GM10847 (cell line): ENCODE results near the gene ST8SIA6.

Source experiments
- POLR2A ChIP-seq: IDR thresholded peaks from 2 replicates; pipeline ENCODE4 v1.6.1; 2011; ENCODE audit not compliant: insufficient read length; ENCODE audit errors: extremely low read depth

The ST8SIA6 gene

DNA sequence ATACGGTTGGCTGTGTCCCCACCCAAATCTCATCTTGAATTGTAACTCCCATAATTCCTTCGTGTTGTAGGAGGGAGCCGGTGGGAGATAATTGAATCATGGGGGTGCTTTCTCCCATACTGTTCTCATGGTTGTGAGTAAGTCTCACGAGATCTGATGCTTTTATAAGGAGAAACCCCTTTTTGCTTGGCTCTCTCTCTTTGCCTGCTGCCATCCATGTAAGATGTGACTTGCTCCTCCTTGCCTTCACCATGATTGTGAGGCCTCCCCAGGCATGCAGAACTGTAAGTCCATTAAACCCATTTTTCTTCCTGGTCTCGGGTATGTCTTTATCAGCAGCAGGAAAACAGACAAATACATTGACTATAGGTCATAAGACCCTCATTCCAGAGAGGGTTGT, 15.9 kb upstream of the ST8SIA6 start:
- TF ChIP-seq POLR2A = no peak

DNA sequence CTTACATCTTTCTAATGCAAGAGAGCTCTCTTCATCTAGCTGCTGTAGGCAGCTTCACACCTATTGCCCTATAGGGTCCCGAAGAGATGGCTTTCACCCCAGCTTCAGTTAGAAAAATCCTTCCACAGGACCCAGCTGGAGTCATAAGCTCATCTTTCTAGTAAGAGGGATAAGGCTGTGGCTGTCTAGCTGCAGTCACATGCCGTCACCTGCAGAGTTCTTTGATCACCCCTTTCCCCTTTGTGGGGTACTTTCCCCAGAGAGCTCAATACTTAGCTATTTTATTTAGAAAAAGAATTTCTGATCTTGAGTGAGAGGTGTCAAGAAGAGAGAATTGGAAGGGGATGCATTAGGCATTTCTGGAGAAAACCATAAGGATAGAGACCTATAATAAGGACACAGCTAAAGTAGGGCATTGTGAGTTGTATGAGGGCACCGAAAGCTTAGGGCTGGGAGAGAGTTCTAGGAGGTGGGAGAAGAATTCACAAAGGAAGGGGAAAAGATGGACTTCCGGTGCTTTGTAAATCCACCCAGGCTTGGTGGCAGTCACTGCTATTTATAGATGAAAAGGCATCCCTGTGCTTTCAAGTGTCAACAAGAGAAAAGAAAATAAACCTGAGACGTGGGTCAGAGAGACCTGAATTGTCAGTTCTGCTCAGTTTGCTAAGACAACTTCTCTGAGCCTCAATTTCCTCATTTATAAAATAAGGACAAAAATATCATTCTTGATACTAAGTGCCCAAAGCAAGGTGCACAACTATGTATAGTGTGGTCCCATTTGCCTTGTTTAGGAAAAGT, 11.1 kb upstream of the ST8SIA6 start:
- TF ChIP-seq POLR2A = no peak

DNA sequence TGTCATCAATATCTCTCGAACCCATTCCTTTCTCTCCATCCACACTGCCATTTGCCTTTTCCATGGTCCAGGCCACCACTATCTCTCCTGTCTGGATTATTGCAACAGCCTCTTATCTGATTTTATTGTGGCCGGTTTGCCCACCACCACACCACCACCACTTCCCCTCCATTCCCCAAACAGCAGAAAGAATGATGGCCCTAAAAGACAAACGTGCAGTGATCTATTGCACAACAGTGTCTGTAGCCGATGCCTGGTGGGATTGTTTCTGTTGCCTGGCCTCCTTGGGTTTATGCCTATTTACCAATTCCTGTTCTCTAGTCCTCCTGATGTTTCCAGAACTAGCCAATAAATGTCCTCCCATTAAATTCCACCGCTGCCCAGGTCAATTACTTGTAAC, 10.2 kb upstream of the ST8SIA6 start:
- no peak for TF ChIP-seq POLR2A

DNA sequence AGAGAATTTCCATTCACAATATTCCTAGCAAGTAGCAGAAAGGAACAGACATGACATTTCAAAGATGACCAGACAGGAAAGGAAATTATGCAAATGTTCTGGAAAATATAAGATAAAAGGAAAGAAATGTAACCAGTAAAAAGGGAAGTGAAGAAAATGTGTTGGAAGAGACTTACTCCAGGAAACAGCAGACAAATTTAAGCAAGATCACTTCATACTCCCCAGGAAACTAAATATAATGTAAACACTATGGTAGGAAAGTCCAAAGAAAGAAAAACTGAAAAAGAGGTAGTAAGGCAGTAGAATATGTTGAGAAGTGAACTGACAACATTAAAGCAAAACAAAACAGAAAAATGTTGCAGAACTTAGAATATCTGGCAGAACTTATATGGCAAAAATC, 6.4 kb upstream of the ST8SIA6 start:
- TF ChIP-seq POLR2A = no peak

DNA sequence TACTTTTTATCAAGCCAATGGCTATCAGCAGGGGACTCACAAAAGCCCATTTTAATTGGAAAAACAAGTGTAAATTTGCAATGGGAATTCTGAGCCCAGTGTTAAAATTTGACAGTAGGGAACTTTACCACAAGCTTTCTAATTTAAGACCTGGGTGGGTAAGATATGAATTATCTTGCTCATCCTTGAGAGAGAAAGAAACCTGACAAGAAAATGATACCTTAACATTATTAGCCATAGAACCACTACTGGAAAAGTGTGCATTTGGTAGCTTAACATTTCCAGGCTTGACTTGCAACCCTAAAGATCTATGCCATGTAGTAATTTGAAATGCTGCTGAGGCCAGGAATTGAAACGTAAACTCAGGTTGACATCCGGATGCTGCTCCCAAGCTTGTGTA, 2.7 kb upstream of the ST8SIA6 start:
- TF ChIP-seq POLR2A = no peak

DNA sequence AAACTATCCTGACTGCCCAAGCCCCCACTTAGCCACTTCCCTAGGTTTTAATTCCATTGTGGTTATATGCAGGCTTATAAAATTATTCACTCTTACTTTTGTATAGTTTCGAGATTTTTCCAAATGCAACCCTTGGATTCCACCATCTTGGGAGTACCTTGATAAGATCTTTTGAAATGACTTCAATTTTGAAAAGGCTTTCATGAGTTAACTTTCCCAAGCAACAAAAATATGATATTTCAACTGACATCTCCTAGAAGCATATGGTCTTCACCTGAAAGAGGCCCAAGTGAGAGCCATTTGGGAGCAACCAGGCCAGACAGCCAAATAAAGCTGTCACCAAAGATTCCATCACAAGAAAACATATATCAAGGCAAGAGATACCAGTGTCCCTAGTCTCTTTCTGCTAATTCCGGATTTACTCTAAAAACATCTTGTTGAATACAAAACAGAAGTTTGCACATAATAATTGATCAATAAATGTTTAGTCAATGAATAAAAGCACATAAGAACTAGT, 1.7 kb upstream of the ST8SIA6 start:
- no peak for TF ChIP-seq POLR2A

DNA sequence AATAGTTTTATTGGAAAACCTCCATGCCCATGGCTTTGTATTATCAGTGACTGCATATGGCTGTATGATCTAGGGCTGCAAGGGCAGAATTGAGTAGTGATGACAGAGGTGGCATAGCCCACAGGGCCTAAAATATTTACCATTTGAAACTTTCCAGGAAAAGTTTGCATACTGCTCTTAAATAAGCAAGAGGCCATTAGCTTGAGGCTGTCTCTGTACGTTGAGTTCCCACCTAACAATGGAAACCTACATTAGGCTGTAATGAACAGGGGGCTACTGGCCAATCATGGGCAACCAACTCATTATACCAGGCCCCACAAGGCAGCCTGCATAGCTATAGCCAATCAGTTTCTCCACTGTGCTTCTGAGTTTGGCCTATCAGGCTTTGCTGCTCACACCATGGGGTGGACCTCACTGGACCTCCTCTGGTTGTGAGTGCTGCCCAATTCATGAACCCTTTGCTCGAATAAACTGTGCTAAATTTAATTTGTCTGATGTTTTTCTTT, 673 bp upstream of the ST8SIA6 start:
- TF ChIP-seq POLR2A = no peak

DNA sequence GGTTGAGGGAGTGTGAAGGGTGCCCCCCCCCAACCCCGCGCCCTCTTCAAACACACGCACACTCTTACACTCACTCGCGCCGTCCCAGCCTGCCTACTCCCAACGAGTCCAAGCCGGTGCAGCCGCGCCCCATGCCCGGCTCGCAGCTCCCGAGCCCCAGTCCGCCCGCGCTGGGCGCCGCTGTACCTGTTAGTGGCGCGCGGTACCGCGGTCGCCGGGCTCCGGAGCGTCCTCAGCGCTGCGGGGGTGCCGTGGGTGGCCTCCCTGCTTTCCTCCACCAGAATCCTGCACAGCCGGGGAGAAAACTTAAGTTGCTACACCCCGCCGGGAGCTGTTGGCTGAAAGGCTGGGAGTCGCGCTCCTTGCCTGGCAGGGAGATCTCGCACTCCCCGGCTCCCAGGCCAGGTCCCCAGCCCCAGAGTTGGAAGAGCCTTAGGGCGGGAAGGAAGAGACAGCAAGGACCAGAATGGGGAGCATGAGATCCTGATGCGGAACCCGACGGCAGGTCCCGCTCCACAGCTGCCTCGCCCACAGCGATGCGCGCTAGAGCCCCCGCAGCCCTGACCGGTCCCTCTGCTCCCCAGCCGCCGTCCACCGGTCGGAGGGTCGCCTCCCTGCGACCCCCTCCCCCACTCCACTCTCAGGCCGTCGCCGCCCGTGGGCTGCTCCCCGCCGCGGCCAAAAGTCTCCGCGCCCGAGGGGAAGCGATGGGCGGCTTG, 863 bp downstream of the ST8SIA6 start:
- no peak for TF ChIP-seq POLR2A

DNA sequence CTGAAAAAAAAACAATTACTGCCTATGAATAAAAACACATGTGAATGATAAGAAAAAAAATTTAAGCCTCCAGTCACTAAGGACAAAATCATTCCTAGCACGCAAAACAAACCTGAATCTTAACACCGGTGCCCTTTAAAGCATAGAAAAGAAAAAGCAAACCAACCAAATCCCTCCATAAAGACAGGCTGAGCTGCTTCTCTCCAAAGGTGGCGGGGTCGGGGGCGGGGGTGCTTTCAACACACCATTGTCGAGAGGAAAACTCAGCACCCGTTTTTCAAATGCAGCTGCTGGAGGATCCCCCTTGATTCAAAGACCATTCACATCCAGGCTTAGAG, 1.4 kb downstream of the ST8SIA6 start:
- no peak for TF ChIP-seq POLR2A

DNA sequence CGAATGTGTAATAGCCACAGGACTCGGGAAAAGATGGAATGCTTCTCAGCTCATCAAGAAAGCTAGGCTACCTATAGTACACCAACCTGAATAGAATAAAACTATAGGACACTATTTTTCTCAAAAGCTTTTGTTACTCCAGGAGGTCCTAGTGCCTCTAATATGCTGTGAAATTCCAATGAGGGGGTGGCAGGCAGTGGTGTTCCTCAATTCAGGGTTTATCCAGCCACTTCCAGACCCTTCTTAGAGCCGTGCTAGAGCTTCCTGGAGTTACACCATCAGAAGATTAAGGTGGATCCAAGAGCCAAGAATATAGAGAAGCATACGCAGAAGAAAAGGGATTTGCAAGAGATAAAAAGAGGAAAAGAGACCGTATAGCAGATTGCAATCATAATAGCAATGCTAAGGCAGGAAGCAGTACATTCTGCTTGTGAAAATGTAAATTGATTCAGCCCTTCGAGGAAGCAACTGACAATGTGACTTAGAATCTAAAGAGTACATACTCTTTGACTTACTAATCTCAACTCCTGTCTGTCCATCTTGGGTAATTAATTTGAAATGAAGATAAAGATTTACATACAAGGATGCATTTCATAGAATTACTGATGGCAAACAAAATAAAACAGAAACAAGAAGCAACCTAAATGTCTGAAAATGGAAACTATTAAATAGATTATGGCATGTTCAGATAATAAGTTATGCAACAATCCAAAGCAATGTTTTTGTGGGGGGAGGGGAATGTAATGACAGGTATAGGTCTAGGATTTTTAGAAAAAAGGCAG, 2.1 kb downstream of the ST8SIA6 start:
- TF ChIP-seq POLR2A = no peak

DNA sequence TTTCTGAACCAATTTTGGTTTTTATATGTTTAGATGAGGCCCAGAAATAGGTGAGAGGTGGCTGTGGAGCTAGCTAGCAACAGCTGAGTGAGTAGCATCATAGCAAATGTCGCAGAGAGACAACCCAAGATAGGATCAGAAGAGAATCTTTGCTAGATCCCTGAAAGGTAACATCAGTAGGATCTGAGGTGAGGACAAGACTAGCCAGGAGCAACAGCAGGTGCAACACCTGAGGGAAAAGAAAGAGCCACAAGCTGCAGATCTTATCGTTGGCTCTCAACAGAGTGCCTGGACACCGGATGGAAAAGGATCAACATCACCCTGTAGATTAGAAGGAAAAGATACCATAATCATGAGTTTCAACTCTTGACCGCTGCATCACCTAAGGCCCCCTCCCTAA, 4.4 kb downstream of the ST8SIA6 start:
- TF ChIP-seq POLR2A = no peak

DNA sequence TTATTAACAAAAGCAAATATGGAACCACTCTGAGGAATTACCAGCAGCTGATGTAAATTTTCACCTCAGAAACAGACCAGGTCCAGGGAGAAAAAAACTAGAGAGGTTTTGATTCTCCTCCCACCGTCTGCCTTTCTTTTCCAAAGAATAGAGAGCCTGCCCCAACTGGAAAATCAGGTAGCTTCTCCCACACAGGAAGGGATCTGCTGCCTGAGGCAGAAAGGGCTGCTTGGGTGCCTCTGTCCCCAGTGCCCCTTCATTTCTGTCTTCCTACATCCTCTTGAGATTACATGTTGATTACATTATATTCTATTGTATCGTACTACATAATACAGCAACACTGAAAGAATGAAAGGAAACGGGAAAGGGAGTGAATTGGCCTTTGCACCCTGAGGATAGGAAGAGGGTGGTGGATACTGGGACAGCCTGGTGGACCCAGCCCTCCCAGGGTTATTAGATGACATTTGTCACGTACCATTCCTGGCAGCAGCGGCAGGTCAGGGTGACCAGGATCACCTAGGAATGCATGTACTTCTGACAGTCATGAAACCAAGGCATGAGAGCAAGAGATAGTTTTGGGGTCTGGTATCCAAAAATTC, 8.9 kb downstream of the ST8SIA6 start:
- TF ChIP-seq POLR2A = no peak

DNA sequence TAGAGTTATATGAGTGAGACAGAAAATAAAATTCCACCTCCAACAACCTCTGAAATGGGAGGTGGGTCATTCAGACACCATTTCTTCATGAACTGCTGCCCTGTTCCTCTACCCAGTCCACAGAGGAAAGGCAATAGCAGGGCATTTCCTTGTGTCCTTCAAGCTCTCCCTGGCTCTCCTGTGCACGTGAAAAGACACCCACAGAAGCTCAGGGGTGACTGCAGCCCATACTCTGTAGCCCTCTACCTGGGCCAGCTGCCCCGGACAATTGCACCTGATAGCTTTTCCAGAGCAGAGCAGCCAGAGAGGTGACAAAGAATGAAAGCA, 10.0 kb downstream of the ST8SIA6 start:
- no peak for TF ChIP-seq POLR2A

DNA sequence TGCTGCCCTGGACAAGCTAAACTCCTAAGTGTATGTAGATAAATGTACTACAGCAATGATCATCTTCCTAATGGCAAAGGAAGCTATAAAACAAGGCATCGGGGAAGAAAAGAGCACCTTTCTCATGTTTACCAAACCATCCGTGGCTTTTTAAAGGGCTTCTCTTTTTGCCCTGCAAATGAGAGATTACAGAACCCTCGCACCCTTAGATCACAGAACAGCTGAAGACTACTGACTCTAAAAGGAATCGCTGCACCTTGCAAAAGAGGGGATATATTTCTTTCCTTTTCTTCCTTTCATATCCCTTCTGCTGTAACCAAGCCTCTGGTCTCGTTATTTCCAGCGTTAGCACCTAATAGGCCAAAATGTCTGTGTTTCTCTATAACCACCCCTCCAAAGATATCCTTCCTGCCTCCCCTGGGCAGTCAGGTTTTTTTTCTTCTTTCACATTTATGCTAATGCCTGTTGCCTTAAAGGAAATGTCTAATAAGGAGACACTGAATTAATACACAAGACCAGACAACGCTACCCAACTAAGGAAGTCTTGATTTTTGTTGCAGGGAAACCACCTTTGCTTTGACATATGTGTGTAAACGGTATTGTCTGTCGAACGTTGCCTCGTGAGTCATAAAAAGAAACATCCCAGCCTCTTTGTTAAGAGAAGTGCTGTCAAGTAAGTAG, 10.5 kb downstream of the ST8SIA6 start:
- no peak for TF ChIP-seq POLR2A

DNA sequence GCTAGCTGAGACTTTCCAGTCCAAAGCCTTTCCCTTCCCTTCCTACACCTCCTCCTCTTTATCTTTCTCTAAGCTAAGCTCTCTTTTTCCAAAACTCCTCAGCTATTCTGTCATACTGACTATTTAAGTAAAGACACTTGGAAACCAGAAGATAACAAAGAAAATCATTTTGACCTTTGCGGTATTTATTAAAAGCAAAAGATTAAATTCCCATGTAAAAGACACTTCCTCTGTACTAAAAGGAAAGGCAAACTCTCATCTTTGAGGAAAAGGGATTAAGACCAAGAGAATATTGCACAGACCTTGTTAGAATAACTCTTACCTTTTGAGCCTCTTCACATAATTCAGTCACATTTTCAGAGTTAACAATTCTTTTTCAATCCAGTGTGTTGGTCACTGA, 15.8 kb downstream of the ST8SIA6 start:
- TF ChIP-seq POLR2A = no peak
